Stimulated activated CD8-positive, alpha-beta memory T cell treated with anti-CD3 and anti-CD28 coated beads, Interleukin-12 subunit alpha, Interleukin-12 subunit beta, amount 100 ng/mL, for 4 hours (primary cell): ENCODE results near the gene IQCH.

ENCODE experiments used
- DNase-seq: peaks from one replicate; pipeline ENCODE4 v3.0.0-alpha.2; 2020; ENCODE audit warnings: low read depth

IQCH gene

GRCh38 chr15:67254238-67255175, at the start of gene IQCH, which contains the start of gene AAGAB:
TSS of gene IQCH (plus strand) at chr15:67254786. CDS start at chr15:67254897, 111 bp downstream.
TSS of gene AAGAB (minus strand) at chr15:67254661. CDS start at chr15:67254631, 30 bp downstream.
- peak; percentile 98 for DNase-seq

- no peak for DNase-seq
These were observed 46.9 kb upstream of the IQCH start for GRCh38 chr15:67207555-67208207.

- no peak for DNase-seq
These were observed 46.2 kb upstream of the IQCH start for GRCh38 chr15:67208396-67208795.

- DNase-seq = no peak
These were observed 43.9 kb upstream of the IQCH start for GRCh38 chr15:67210555-67211168.

GRCh38 chr15:67212684-67213367, 41.8 kb upstream of the IQCH start:
- DNase-seq = no peak

GRCh38 chr15:67215102-67215501, 39.5 kb upstream of the IQCH start:
- no peak for DNase-seq

GRCh38 chr15:67216859-67217258, 37.7 kb upstream of the IQCH start:
- DNase-seq = no peak

GRCh38 chr15:67218428-67218827, 36.2 kb upstream of the IQCH start:
- DNase-seq = no peak

GRCh38 chr15:67219288-67219687, 35.3 kb upstream of the IQCH start:
- no peak for DNase-seq

- DNase-seq = no peak
These were observed 29.7 kb upstream of the IQCH start for GRCh38 chr15:67224889-67225288.

- DNase-seq = no peak
These were observed 29.2 kb upstream of the IQCH start for GRCh38 chr15:67225336-67225735.

GRCh38 chr15:67227431-67227830, 27.2 kb upstream of the IQCH start:
- no peak for DNase-seq

GRCh38 chr15:67227846-67228245, 26.7 kb upstream of the IQCH start:
- no peak for DNase-seq

- DNase-seq = no peak
These were observed 26.3 kb upstream of the IQCH start for GRCh38 chr15:67228286-67228685.

- DNase-seq = no peak
These were observed 24.1 kb upstream of the IQCH start for GRCh38 chr15:67230504-67230903.

GRCh38 chr15:67232591-67232990, 22.0 kb upstream of the IQCH start:
- DNase-seq = no peak

GRCh38 chr15:67240235-67241131, 14.1 kb upstream of the IQCH start:
- DNase-seq = no peak

- no peak for DNase-seq
These were observed 13.3 kb upstream of the IQCH start for GRCh38 chr15:67241132-67241855.

GRCh38 chr15:67242708-67243111, 11.9 kb upstream of the IQCH start:
- DNase-seq = no peak

GRCh38 chr15:67244971-67245478, 9.6 kb upstream of the IQCH start:
- no peak for DNase-seq
